Measurements from ENCODE around the gene PRRT1. TPM values are rescaled to one million over a fixed set of nuclear protein-coding genes. Genes with fewer than 3 reads are reported as not detected.

The PRRT1 gene
- total and polyA plus RNA-seq, 2 of the 4 experiments (the other 2 are of a cell fraction): 0.99 TPM; not detected in 1

DNA sequence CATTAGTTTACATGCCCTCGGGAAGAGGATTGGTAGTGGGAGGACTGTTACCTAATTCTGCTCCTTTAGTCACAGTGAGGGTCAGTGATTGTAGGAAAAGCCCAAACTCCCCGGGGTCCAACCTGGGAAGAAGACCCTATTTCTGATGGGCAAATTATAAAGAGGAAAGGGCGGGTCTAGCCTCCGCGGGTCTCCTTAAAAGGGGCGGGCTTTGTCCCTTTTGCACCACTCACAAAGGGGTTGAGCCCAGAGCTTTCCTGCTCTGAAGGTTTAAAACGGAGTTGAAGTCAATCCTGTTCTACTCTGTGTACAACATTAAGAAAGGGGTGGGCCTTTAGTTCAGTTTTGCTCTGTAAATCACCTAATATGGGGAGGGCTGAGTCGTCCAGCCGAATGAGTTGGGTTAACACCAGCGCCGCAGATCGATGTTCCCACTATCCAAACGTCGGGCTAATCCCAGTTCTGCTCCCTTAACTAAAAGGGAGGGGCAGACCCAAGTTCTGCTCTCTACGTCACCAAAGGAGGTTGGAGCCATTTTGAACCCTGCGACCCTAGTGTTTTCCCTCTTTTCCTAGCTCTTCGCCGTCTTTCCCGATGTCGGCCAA lies 25.5 kb upstream of the PRRT1 start:
- Histone ChIP-seq H3K79me1 (ENCODE audit: low read depth in 1 of 2, low read length in 2 of 2) (peaks cover 35 to 59% of the 10 kb centered on the region in 2 experiments), H2BK15ac (ENCODE audit: low read depth, low read length) (peak overlapping the region; percentile 35; the same call in 2 of the 3 replicates), H2BK120ac (ENCODE audit: low read depth, low read length) (peak overlapping the region; percentile 65), H3K36me3 (ENCODE audit: control insufficient read depth, insufficient read depth, low read length) (peaks cover 5% of the 10 kb centered on the region; the same call in 1 of the 2 replicates), H2AK9ac (replicated peaks; ENCODE audit: low read depth, low read length, poor library complexity) (peak overlapping the region; percentile 87), H3K56ac (ENCODE audit: extremely low read depth, insufficient read depth, low read length) (peak overlapping the region; percentile 91), H4K8ac (ENCODE audit: low read depth in 2 of 2, low read length in 2 of 2) (peak overlapping the region; percentile 55 to 89), H2AFZ (replicated peaks; ENCODE audit: low read length, poor library complexity) (peak overlapping the region; percentile 84), H3K27ac (ENCODE audit: insufficient read depth, low read length) (peak overlapping the region; percentile 74), H3K14ac (replicated peaks; ENCODE audit: low read depth, low read length) (peak overlapping the region; percentile 82), H3K27me3 (ENCODE audit: control insufficient read depth, insufficient read depth, low read length) (no peaks in the 10 kb centered on the region), H4K91ac (ENCODE audit: insufficient read depth, low read depth, low read length) (peak overlapping the region; percentile 82), H2AK5ac (ENCODE audit: low read depth, low read length) (peak overlapping the region; percentile 94), H3K23ac (ENCODE audit: low read depth, low read length) (peak overlapping the region; percentile 88), H4K5ac (ENCODE audit: low read depth, low read length) (peak overlapping the region; percentile 77), H3K9me3 (ENCODE audit: control insufficient read depth, insufficient read depth, low read length) (no peaks in the 10 kb centered on the region), H3K4ac (ENCODE audit: low read depth, low read length) (peak overlapping the region; percentile 92), H3K4me2 (ENCODE audit: low read depth, low read length) (peak overlapping the region; percentile 80), H3K4me3 (ENCODE audit: insufficient read depth, low read depth, low read length) (peak overlapping the region; percentile 45), H2BK5ac (ENCODE audit: low read depth, low read length, poor library complexity, severe bottlenecking) (peak overlapping the region; percentile 90), H4K20me1 (ENCODE audit: insufficient read depth, low read length) (peaks cover 3% of the 10 kb centered on the region; the same call in 1 of the 2 replicates), H3K18ac (ENCODE audit: low read depth, low read length) (peak overlapping the region; percentile 70), H3K4me1 (ENCODE audit: control insufficient read depth, insufficient read depth, low read length) (peaks cover 5% of the 10 kb centered on the region), H3K9me1 (ENCODE audit: insufficient read depth, low read length) (peaks cover 30% of the 10 kb centered on the region), H3K9ac (ENCODE audit: low read depth, low read length) (peak overlapping the region; percentile 70), H2BK20ac (ENCODE audit: low read depth, low read length) (no peak overlapping the region; the same call in 1 of the 2 replicates)
- in situ Hi-C loops (cut with MboI; ENCODE audit: low sequenced_read_pairs): loop anchor here (10.0 to 25.0 kb wide), 2 partner anchors 202 to 785 kb away; partner anchors contain the start of genes BRD2, DXO and HLA-DMA
- CTCF ChIA-PET: interaction anchor here (0.6 to 0.7 kb wide), 2 partner anchors 62 to 608 kb away, joined by 3 read pairs; no protein-coding TSS in a partner anchor
- peak; percentile 25 for ATAC-seq (ENCODE audit: low read depth)
- intact Hi-C loops (cut with micrococcal nuclease): loop anchor here (2.0 to 5.0 kb wide), 2 partner anchors 24 to 60 kb away; no protein-coding TSS in a partner anchor
- DNase-seq: no peak
- no TSS peak for BruUV-seq (replicated peaks)
- POLR2A ChIA-PET (ENCODE audit: unreplicated experiment): interaction anchor here (0.6 to 1.4 kb wide), 5 partner anchors 9 to 18 kb away, joined by 3 to 6 read pairs (median 4); no protein-coding TSS in a partner anchor
- 0% methylated on average over 5 of the region's 20 CpGs; no CpG with 5 or more reads in 1 of the 2 experiments for WGBS, 2 experiments (ENCODE audit: extremely low coverage in 2 of 2, insufficient read length in 1 of 2)
- TF ChIP-seq, protein P1, sequence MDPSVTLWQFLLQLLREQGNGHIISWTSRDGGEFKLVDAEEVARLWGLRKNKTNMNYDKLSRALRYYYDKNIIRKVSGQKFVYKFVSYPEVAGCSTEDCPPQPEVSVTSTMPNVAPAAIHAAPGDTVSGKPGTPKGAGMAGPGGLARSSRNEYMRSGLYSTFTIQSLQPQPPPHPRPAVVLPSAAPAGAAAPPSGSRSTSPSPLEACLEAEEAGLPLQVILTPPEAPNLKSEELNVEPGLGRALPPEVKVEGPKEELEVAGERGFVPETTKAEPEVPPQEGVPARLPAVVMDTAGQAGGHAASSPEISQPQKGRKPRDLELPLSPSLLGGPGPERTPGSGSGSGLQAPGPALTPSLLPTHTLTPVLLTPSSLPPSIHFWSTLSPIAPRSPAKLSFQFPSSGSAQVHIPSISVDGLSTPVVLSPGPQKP (IDR thresholded peaks at IDR 0.05; ENCODE audit: borderline replicate concordance, low read depth, low read length): no peak
- TF ChIP-seq CHD1 (IDR thresholded peaks at IDR 0.05; ENCODE audit: low read depth, low read length) (no peak), MAZ (IDR thresholded peaks at IDR 0.05; ENCODE audit: borderline replicate concordance, low read depth, low read length) (peak; percentile 27; the same call in 1 of the 2 replicates), POLR2A (IDR thresholded peaks at IDR 0.05; ENCODE audit: low read depth, low read length) (peak; percentile 53), SMC3 (IDR thresholded peaks at IDR 0.05; ENCODE audit: low read depth, low read length) (no peak), BHLHE40 (IDR thresholded peaks at IDR 0.05; ENCODE audit: low read depth, low read length) (no peak), RFX5 (IDR thresholded peaks at IDR 0.05; ENCODE audit: low read depth, low read length) (0 out of 2 replicates have a peak, but pooled peaks have one; percentile 9), FOS (IDR thresholded peaks at IDR 0.05; ENCODE audit: low read depth, low read length) (no peak), RCOR1 (IDR thresholded peaks at IDR 0.05; ENCODE audit: insufficient replicate concordance, low read length) (no peak)
- dilution Hi-C loops (cut with HindIII; ENCODE audit: low sequenced_read_pairs, unreplicated experiment): no loop called here

Data from IMR-90 (cell line).